GM19438 (cell line): Measurements from ENCODE around the gene RIMS1.

Experiments used
- ATAC-seq: cut with Tn5 transposase; IDR thresholded peaks from one replicate; pipeline ENCODE4 v1.9.1; 2021; ENCODE audit warnings: low read depth; ENCODE audit not compliant: unreplicated experiment

Gene RIMS1

DNA sequence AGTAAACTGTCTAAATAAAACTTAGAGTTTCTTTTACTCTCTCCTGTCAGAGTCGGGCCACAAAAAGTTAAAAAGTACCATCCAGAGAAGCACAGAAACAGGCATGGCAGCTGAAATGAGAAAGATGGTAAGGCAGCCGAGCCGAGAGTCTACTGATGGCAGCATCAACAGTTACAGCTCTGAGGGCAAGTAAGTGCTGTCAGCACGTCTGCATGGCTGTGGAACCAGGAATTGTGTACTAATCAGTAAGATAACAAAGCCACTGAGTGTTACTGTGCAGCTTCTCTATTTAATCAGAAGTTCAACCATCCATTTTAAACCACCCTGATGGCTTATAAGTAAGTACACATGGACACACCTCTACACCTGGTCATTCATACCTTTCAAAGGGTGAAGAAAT, 504.2 kb downstream of the RIMS1 start:
- no peak for ATAC-seq

DNA sequence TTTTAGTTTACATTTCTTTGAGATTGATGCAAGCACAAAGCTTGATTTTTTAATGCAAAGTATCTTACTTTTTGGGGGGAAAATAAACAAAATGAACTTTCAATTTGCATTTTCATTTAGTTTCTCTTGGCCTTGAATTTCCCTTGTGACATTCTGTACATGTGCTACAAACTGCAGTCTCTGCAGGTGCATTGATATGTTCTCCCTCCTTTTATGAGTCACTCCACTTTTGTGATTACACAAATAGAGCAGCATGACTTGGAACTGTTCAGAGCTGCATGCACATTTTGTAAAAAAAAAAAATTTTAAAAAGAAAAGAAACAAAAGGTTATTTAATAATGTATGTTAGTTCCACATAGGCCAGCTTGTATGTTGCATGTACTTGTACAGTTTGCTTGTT, 515.5 kb downstream of the RIMS1 start:
- no peak for ATAC-seq

DNA sequence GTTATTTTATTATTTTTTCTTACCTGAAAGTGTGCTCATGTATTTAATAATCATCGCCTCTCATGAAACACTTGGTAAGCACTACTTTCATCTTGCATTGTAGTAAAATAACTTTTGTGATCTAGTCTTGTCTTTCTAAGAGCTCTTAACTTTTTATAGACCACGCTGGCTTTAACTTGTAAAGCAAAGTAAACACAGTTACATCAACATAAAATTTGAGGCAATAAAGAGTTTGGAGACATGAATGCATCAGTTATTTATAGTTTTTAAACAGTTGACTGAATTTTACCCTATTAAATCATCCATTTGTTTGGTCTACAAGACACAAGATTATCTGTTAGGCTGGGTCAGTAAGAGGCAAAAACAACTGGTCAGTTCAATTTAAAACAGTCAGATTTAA, 517.1 kb downstream of the RIMS1 start:
- ATAC-seq, result no peak

DNA sequence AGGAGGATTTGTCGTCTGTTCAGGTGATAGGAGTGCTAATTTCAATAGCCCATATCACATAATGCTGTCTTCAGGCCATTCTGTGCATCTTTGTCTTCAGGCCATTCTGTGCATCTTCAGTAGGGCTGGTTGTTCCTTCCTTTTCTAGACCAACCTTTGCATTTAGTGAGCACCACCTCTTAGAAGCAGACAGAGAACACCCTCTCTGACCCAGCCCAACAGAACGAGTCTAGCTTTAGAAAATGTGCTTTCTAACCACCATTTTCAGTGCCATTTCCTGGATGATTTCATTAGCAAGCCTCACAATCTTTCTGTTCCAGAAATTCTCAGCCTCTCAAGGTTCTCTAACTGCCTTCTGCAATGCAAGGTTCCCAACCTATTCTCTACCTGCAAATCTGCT, 520.2 kb downstream of the RIMS1 start:
- ATAC-seq, result no peak

DNA sequence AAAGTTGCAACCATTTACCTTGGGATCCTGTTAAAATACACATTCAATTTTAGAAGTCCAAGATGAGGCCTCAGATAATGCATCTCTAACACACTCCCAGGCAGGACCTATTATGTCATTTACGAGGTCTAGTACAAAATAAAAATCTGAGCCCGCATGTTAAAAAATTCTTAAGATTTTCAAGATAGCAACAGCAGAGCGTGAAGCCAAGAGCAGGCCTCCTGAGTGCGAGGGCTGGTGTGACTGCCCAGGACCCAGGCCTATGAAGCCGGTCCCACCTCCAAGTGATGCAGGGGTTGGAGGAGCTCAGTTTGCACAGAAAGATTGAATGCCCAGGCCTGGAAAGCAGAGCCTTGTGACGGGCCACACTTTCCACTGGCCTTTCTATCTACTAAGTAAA, 524.4 kb downstream of the RIMS1 start:
- ATAC-seq, result no peak

DNA sequence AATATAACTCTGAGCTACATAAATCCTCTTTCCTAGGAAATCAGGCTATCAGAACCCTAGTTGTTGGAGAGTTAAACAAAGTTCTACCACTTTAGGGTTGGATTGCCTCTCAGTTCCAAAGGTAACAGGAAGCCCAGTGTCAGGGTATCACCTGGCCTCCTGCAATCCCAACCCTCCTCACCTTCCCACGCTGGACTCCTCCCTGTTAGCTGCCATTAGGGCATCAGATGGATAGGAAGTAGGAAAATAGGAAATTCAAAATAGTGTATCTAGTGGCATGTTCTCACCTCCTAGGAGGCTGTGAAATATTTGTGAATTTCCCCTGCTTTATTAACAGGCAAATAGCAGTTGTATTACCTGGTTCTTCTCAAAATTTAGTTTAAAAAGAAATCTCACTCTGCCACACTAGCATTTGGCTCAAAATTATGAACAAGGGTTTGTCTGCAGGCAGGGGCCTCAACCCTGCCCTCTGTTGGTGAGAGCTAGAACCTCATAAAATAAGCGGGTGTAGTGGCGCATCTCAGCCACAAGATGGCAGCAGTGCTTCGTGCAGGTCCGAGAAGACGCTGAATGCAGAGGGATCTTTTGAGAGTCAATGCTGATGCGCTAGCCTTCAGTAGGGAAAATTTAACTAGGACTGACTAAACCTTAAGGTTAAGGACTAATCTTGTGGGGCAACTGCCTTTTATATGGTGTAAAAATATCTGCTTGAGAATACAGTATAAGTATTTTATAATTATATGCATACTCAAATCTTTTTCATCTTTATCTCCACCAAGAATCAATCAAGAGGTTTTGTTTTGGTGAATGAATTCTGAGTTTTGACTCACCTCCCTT, 525.7 kb downstream of the RIMS1 start:
- ATAC-seq, result peak; percentile 81

DNA sequence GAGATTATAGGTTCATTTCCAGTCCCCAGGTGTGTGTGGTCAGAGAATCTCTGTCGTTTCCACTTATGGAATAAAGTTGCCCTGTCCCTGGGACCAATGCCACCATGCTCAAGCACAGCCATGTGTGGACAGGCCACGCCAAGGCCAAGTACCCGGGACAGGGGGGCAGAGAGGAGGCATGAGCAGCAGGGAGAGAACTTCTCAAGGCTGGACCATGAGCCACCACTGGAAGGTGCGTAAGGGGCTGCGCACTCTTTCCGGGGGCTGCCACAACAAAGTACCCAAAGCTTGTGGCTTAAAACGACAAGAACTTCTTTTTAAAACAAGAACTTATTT, 526.3 kb downstream of the RIMS1 start:
- ATAC-seq, result no peak

DNA sequence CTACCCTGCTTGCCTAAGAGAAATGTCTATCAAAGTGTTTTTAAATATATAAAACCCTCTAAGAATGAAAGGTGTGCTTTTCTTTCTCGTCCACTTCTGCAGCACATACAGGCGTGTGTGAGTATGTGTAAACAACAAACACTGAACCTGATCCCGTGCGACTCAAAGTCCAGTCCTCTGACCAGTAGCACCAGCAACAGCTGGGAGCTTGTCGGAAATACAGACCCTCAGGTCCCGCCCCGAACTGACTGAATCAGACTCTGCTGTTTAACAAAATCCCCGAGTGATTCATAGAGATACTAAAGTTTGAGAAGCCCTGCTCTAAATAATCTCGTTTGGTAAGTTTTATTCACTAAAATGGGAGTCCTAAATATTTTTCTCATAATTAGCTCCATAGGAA, 527.5 kb downstream of the RIMS1 start:
- no peak for ATAC-seq

DNA sequence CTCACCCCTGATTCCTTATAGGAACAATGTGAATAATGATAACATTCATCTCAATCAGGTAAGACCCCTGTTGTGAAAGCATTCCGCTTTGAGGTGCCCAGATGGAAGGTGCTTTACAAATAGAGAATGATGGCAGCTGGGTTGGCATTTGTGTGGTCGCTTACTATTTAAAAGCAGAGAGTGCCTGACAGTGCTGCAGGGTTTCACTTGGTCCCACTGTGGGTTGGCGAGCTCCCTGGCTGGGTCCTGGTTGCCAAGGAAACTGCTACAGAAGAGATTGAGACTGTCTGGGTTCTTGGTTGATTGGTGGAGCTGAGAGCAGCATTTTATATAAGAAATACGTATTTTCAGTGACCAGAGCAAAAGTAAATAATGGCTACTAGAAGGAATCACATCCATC, 528.3 kb downstream of the RIMS1 start:
- no peak for ATAC-seq

DNA sequence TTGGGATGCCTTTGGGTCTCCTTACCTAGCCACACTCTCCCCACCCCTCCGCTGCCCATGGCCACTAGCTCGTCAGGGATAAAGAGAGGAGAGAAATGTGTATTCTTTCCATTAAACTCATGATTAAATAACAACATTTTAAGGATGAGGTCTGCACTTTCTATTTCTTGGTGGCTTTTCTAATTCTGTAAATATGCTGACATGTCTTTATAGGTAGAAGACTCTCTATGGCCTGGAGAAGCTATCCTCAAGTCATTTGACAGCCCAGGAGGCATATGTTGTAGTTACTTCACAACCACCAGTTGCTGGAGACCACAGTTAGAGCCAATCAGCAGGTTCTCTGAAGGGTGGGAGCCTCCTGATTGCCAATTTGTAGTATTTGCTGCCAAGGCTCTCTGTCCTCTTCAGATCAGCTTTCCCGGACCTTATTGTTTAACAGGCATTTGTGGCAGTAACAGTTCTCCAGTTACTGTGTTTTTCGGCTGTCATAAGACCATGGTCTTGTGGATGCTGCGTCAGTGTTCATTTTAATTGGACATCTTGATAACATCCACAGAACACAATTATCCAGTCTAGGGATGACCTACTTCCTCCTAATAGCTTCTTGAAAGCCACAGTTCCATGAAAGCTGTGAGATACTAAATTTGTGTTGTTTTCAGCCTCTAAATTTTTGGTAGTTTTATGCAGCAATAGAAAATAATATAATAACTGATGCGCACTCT, 530.6 kb downstream of the RIMS1 start:
- ATAC-seq, result no peak

DNA sequence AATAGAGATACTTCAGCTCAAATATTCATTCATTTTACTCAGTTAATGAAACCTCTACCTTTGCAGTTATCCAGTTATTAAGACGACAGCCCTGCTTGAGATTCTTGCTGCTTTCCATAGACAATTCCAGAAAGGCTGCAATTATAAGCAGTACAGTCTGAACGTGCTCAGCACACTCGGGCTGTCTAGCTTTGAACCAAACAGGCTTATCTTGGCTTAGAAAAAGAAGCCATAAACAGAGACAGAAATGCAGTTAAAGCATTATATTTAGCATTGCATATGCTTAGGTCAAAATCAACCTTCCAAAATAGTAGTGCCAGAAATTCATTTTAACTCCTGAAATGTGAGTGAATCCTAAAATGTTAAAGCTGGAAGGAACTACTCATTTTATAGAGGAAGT, 531.4 kb downstream of the RIMS1 start:
- no peak for ATAC-seq

DNA sequence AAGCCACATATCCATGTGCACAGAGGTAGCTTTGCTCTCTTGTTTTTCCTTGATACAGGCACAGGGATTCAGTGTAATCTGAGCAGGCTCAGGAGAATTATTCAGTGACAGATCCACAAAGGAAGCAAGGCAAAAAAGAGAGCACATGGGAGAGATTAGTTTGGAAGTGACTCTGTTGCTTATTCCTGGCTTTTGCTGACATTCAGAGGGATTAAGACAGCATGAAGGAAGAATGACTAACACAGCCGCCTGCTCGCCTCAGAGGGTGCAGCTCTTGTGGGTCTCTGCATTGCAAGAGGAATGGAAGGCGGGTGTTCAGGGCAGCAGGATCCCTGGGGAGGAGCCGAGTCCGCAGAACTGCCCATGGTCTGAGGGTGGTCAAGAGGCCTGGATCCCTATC, 532.1 kb downstream of the RIMS1 start:
- ATAC-seq, result no peak

DNA sequence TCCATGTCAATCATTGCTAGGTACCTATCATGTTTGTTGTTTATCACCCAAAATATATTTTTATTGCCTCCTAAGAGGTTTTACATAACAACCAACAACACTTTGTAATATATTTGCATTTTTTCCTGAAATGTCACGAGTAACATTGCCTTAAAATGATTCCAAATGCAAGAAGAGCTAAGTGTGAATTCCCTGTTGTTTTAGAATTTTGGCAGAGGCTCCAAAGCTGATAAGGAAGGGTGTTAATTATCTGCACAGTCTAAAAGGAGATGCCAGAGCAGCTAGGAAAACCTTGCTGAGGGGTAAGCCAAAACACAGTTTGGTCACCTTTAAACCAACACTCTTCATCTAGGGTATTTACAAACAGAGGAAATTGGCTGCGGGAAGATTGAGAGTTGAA, 533.6 kb downstream of the RIMS1 start:
- no peak for ATAC-seq

DNA sequence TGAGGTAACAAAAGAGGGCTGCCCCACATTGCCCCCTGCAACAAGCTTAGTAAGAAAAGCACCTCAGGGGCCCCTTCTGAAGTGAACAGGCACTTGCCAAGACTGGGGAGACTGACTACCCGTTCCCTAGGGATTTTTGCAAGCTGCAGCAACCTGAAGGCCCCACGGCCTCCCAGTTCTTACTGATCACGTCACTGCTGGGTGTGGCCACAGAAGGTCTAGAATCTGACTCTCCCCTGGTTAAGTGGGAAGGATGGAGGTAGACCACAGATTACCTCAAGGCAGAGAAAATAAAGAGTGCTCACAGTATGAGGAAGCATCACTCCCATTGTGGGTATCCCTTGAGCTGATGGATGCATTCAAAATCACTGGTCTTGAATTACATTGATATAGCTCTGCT, 534.1 kb downstream of the RIMS1 start:
- no peak for ATAC-seq

DNA sequence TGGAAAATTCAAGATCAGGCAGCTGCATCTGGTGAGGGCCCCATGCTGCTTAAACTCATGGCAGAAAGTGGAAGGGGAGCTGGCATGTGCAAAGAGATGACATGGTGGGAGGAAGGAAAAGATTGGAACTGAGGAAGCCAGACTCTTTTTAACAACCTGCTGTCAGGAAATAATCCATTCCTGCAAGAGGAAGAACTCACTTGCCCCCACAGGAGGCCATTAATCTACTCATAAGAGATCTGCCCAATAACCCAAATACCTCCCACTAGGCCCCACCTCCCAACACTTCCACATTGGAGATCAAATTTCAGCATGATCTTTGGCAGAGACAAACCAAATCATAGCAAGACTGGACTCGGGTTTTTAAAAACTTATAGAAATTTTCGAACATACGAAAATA, 535.0 kb downstream of the RIMS1 start:
- ATAC-seq, result no peak

DNA sequence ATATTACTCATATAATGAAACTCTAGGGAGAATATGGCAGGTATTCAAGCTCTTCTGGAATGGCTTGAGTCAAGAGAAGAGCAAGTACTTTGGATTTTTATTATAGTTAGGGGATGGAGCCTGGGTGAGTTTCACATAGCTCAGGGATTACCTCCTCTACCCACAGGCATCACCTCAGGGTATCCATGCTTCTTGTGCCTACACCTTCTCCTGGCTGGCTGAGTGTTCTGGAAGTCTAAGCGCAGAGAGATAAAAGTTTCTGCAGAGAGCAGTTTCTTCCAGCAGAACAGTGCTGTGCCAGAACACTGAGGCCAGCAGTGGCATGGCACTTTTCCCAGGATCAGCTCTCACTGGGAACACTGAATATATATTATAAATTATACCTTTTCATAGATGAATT, 535.8 kb downstream of the RIMS1 start:
- ATAC-seq, result no peak

DNA sequence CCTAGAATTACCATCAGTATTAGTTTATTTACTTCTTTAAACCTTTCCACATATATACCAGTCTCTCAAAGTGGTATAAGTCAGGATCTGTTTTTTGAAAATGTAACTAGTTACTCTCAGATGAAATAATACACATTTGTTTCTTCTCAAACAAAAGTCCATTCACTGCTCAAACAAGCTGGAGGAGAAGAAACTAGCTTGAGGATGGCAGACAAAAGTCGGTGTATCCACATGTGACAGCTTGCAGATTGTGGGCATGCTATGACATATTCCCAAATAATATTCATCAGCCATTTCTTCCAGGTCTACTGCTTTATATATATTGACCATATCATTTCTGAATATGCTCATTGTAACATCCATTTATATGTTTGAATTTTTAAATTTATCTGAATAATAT, 538.1 kb downstream of the RIMS1 start:
- no peak for ATAC-seq

DNA sequence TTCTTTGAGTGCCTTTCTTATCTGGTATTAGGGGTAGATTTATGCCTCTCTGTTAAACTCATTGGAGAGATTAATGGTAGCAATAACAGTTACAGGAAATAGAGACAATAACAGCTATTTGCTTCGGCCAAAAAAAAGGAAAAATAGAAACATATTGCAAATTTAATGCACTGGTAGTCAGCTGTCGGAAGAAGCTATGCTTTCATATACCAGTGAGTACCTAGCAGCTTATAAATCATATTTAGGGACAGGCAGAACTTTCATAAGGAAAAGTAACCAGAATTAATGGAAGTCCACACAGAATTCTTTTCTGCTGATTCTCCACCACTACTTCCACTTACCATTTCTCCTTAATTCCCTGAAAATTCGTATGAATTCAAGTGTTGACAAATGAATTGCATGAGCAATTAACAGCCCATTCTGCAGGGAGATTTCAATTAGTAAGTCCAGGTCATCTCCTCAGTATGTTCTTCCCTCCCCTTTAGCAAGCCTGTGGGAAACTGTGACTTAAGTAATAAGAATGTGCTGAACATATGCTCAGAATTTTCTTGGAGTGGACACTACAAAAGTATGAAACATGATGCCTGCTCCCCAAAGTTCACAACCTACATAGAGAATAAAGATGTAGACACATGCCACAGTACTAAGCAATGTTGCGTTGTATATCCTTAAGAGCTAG, 538.8 kb downstream of the RIMS1 start:
- ATAC-seq, result no peak

DNA sequence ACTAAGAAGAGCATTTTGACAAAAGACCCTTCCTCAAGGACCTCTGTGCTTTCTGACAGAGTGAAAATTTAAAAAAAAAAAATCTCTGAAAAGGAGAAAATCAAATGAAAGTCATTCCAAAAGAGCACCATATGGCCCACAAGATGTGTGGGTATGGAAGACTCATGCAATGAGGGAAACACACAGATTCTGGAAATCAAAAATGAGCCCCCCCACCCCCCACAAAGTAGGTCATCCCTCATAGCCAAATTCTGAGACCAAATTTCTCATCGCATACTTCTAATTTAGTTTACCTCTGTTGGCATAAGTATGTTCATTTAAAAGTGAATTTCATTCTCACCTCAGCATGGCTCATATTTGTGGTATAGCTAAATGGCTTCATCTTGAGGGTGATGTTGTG, 554.3 kb downstream of the RIMS1 start:
- no peak for ATAC-seq

DNA sequence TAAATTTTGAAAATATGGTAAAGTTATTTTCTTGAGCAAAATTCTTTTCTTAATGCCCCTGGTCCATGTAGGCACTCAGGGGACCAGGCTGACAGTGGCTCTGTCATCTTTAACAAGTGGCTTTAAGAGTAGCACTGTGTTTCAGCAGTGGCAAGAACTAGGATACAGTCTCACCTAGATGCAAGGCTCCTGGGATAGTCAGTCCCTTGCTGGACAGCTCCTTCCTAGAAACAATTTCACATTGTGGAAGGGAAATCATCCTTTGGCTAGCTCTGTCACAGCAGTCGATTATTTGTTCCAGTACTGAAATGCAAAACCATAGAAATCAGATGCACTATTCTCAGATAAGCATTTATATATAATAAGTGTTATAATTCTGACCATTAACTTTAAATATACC, 560.1 kb downstream of the RIMS1 start:
- ATAC-seq, result no peak
